MCF 10A (cell line): ENCODE results near the gene CERS3. TPM values are rescaled to one million over a fixed set of nuclear protein-coding genes. Genes with fewer than 3 reads are reported as not detected.
A peak's percentile ranks its signal among the peaks of the same experiment; 100 is the strongest.

Source experiments
- Bru-seq: library from RNA; stranded (reverse); fragments of 400-500 nt; gene quantifications from one replicate; lab custom pipeline; 2021; lab: Mats Ljungman, UMichigan
- BruChase-seq, 2 experiments: library from RNA; stranded (reverse); fragments of 400-500 nt; gene quantifications; one replicate each; lab custom pipeline; 2021; lab: Mats Ljungman, UMichigan
- BruUV-seq: library from RNA; stranded (reverse); fragments of 400-500 nt; replicated peaks from 2 replicates; lab custom pipeline; 2021; lab: Mats Ljungman, UMichigan
- CTCF ChIA-PET: fragments of 300-600 bp; sonication (Branson Sonifier 250); formaldehyde crosslinking; extraction: SDS; loops from one replicate; lab custom pipeline; 2021; ENCODE audit warnings: antibody characterized with exemption, inconsistent platforms; lab: Yijun Ruan, JAX
- POLR2A ChIA-PET: fragments of 300-600, 350-650 bp; sonication (Branson Sonifier 250); formaldehyde crosslinking; extraction: SDS; loops from one replicate; lab custom pipeline; 2020; ENCODE audit warnings: antibody characterized with exemption, inconsistent platforms; lab: Yijun Ruan, JAX
- DNase-seq: peaks from one replicate; pipeline ENCODE4 v3.0.0-alpha.2; 2018; ENCODE audit not compliant: unreplicated experiment
- H3K27ac Mint-ChIP-seq: one replicate; pipeline ENCODE4 v1.8.0; 2022; ENCODE audit warnings: mild to moderate bottlenecking, low read depth, mixed read lengths; ENCODE audit not compliant: unreplicated experiment
- H3K27me3 Mint-ChIP-seq: one replicate; pipeline ENCODE4 v1.8.0; 2022; ENCODE audit warnings: mixed read lengths; ENCODE audit not compliant: insufficient read depth, unreplicated experiment
- H3K36me3 Mint-ChIP-seq: one replicate; pipeline ENCODE4 v1.8.0; 2022; ENCODE audit warnings: mild to moderate bottlenecking, moderate library complexity, mixed read lengths; ENCODE audit not compliant: insufficient read depth, unreplicated experiment
- H3K4me1 Mint-ChIP-seq: one replicate; pipeline ENCODE4 v1.8.0; 2022; ENCODE audit warnings: mixed read lengths; ENCODE audit not compliant: insufficient read depth, unreplicated experiment
- H3K4me3 Mint-ChIP-seq: one replicate; pipeline ENCODE4 v1.8.0; 2022; ENCODE audit warnings: mild to moderate bottlenecking, moderate library complexity, mixed read lengths; ENCODE audit not compliant: unreplicated experiment
- H3K9me3 Mint-ChIP-seq: one replicate; pipeline ENCODE4 v1.8.0; 2022; ENCODE audit warnings: mixed read lengths; ENCODE audit not compliant: unreplicated experiment
- intact Hi-C: fragments of 100-400 bp; cut with micrococcal nuclease; formaldehyde crosslinking; loops from 2 replicates; pipeline ENCODE4 v1.14.1; 2022
- long read RNA-seq: library from polyadenylated mRNA; stranded (forward); transcript quantifications from one replicate; pipeline ENCODE4 v2.0.0, GENCODE V29; 2022
- total RNA-seq: library from RNA; stranded (reverse); gene quantifications from 2 replicates; pipeline ENCODE4 v1.2.3, GENCODE V29; 2022
- TF ChIP-seq, protein P1 (sequence below): fragments of 200-600 bp; IDR thresholded peaks from one replicate; pipeline ENCODE4 v1.8.0; 2022; ENCODE audit warnings: antibody characterized with exemption, mild to moderate bottlenecking; ENCODE audit not compliant: unreplicated experiment

Gene CERS3
- not detected in 2 replicates for total RNA-seq
- Bru-seq, nascent RNA, result percentile 7 among the genes with signal in this experiment
- BruChase-seq, experiment 1, labeled RNA remaining after a 6-hour chase, result percentile 10 among the genes with signal in this experiment
- BruChase-seq, experiment 2, labeled RNA remaining after a 2-hour chase, result percentile 6 among the genes with signal in this experiment
- long read RNA-seq, result 0 reads

- H3K9me3 Mint-ChIP-seq, result no peaks in the 10 kb centered on the region
- intact Hi-C loops, result no loop called here
- TF ChIP-seq, protein P1, sequence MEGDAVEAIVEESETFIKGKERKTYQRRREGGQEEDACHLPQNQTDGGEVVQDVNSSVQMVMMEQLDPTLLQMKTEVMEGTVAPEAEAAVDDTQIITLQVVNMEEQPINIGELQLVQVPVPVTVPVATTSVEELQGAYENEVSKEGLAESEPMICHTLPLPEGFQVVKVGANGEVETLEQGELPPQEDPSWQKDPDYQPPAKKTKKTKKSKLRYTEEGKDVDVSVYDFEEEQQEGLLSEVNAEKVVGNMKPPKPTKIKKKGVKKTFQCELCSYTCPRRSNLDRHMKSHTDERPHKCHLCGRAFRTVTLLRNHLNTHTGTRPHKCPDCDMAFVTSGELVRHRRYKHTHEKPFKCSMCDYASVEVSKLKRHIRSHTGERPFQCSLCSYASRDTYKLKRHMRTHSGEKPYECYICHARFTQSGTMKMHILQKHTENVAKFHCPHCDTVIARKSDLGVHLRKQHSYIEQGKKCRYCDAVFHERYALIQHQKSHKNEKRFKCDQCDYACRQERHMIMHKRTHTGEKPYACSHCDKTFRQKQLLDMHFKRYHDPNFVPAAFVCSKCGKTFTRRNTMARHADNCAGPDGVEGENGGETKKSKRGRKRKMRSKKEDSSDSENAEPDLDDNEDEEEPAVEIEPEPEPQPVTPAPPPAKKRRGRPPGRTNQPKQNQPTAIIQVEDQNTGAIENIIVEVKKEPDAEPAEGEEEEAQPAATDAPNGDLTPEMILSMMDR, result no peak
- H3K36me3 Mint-ChIP-seq, result no peaks in the 10 kb centered on the region
- H3K4me3 Mint-ChIP-seq, result no peak within 1 kb of the TSS
- ChIA-PET POLR2A (interaction anchor here (0.7 to 1.6 kb wide), 2 partner anchors 13 to 1192 kb away, joined by 3 to 7 read pairs; no protein-coding TSS in a partner anchor), CTCF (interaction anchor here (1.1 to 1.9 kb wide), 2 partner anchors 179 to 190 kb away, joined by 4 read pairs; no protein-coding TSS in a partner anchor)
- BruUV-seq, result no TSS peak
- H3K27me3 Mint-ChIP-seq, result peaks cover 25% of the 10 kb centered on the region
- no peaks in the 10 kb centered on the region for H3K4me1 Mint-ChIP-seq
- no peak for DNase-seq
- H3K27ac Mint-ChIP-seq, result no peak within 1 kb of the TSS
These were observed at the start of gene CERS3 for GRCh38 chr15:100528833-100529428. TSS of gene CERS3 (minus strand) at chr15:100528950. CDS start at chr15:100501849, 27,101 bp downstream.

DNA sequence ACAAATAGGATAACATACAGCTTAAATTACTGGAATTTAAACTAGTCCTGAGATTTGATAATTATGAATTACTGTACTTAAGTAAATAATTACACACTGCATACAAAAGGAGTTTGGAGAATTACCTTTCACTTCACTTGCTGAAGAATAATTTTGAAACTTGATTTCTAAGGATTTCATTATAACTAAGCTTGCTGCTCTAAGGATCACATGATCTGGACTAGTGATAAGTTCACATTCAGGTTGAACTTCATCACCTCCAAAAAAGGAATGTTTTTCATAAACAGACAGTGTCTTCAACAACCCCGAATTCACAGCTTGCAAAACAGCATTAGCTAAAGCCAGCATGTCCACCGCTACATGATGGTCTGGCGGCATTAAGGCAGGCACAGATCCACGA, 44.8 kb upstream of the CERS3 start:
- H3K4me3 Mint-ChIP-seq, result no peak overlapping the region
- H3K27ac Mint-ChIP-seq, result no peak overlapping the region
- POLR2A ChIA-PET, result interaction anchor here (0.7 to 1.1 kb wide), 3 partner anchors 14 to 28 kb away, joined by 3 to 4 read pairs (median 4); partner anchors contain the start of gene LINS1
- H3K27me3 Mint-ChIP-seq, result no peaks in the 10 kb centered on the region
- DNase-seq, result no peak
- no peaks in the 10 kb centered on the region for H3K4me1 Mint-ChIP-seq
- TF ChIP-seq, protein P1, result no peak
- intact Hi-C loops, result loop anchor here (5.0 to 10.0 kb wide), 2 partner anchors 649 to 1301 kb away; no protein-coding TSS in a partner anchor
- BruUV-seq, result no TSS peak
- peaks cover 49% of the 10 kb centered on the region for H3K36me3 Mint-ChIP-seq
- CTCF ChIA-PET, result interaction anchor here (0.5 to 6.0 kb wide), 15 partner anchors 10 to 645 kb away, joined by 3 to 80 read pairs (median 6); partner anchors contain the start of genes ADAMTS17, ASB7 and LINS1
- no peaks in the 10 kb centered on the region for H3K9me3 Mint-ChIP-seq

- TF ChIP-seq, protein P1, result peak; percentile 41
- Mint-ChIP-seq H3K36me3 (peaks cover 50% of the 10 kb centered on the region), H3K4me1 (no peaks in the 10 kb centered on the region), H3K9me3 (no peaks in the 10 kb centered on the region), H3K27me3 (no peaks in the 10 kb centered on the region), H3K27ac (no peak overlapping the region), H3K4me3 (no peak overlapping the region)
- ChIA-PET CTCF (interaction anchor here (0.5 to 6.0 kb wide), 24 partner anchors 9 to 1182 kb away, joined by 3 to 80 read pairs (median 4); partner anchors contain the start of gene ADAMTS17), POLR2A (interaction anchor here (0.9 to 1.2 kb wide), 3 partner anchors 26 to 229 kb away, joined by 3 to 11 read pairs (median 3); no protein-coding TSS in a partner anchor)
- BruUV-seq, result no TSS peak
- intact Hi-C loops, result loop anchor here (1.0 to 10.0 kb wide), 3 partner anchors 222 to 1300 kb away; no protein-coding TSS in a partner anchor
- peak; percentile 11 for DNase-seq
These were observed 43.7 kb upstream of the CERS3 start for GRCh38 chr15:100572362-100572983.
